HPDE6-E6E7 (cell line): ENCODE data around the gene HERPUD2.
"Not testable (repeated sequence)": the region's sequence is repeated elsewhere in the genome, so short reads cannot be mapped to it uniquely, and the experiment has no call there.

Experiments used
- DNase-seq: peaks from one replicate; pipeline ENCODE4 v3.0.0; 2011; ENCODE audit warnings: missing footprints; ENCODE audit errors: extremely low spot score

The HERPUD2 gene

DNA sequence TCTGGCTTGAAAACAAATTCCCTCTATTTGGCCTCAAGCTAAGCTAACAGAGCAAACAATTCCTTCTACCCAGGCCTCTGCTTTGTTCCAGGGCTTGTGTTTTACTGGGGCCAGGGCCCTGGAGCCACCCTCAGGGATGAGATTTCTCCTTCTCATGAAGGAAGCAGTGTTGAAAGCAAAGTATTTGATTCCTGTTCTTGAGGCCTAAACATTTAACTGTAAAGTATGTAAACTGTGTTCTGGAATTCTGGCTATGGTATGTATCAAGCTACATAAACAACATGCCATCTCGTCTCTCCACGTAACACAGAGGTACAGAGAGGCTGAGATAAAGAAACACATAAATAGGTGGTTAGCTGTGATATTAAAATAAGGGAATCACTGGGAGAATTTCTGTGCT, 81.8 kb downstream of the HERPUD2 start:
- no peak for DNase-seq

DNA sequence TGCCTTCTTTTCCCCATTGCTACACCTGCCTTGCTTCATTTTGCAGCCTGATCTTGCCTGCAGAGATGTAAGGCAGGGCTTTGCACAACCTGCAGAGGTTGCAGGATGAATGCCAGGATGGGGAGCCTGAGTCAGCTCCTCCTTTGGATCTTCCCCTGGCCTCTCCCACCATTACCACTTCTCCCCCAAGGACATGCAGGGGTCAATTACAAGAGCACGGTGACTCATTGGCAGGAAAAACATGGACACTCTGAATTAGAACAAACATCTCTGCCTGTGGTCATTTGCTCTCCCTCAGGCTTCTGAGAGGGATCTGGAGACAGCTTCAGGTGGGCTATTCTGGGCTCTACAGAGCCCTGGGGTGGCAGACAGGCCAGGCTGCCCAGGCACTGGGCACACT, 89.2 kb downstream of the HERPUD2 start:
- no peak for DNase-seq

GRCh38 chr7:35604595-35604994, 90.3 kb downstream of the HERPUD2 start:
- no peak for DNase-seq

- DNase-seq, result no peak
Measured at GRCh38 chr7:35599645-35600044, 95.3 kb downstream of the HERPUD2 start.

GRCh38 chr7:35599061-35599460, 95.9 kb downstream of the HERPUD2 start:
- DNase-seq, result no peak

GRCh38 chr7:35596061-35596460, 98.9 kb downstream of the HERPUD2 start:
- DNase-seq, result no peak

- DNase-seq, result no peak
Measured at GRCh38 chr7:35593899-35594298, 101.0 kb downstream of the HERPUD2 start.

- DNase-seq, result no peak
Measured at GRCh38 chr7:35588647-35589046, 106.3 kb downstream of the HERPUD2 start.

DNA sequence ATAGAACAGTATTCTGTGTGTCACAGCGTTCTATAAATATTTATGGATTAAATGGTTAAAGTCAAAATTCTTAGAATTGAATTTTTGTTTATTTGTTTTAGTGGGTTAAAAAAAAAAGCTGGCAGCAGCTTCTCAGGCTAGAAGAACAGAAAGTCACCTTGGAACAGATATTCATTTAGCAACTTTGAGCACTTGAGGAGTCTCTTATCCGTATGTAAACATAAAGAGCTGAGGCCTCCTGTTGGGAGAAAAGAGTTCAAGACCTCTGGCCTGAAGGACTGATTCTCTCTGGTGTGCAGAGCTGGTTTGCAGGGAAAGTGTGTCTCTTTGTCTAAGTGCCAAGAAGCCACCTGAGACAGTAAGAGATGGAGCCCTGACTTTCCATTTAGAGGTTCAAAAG, 109.9 kb downstream of the HERPUD2 start:
- no peak for DNase-seq

DNA sequence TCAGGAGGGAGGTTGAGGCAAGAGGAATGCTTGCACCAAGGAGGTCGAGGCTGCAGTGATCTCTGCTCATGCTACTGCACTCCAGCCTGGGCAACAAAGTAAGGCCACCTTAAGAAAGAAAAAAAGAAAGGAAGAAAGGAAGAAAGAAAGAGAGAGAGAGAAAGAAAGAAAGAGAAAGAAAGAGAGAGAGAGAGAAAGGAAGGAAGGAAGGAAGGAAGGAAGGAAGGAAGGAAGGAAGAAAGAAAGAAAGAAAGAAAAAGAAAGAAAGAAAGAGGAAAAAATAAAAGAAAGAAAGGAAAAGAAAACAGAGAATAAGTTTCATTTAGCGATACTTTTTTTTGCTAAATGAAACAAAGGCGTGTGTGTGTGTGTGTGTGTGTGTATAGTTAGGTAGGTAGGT, 110.4 kb downstream of the HERPUD2 start:
- not testable (repeated sequence) for DNase-seq
